ENCODE data around the gene GRM5.
"Not testable (repeated sequence)": the region's sequence is repeated elsewhere in the genome, so short reads cannot be mapped to it uniquely, and the experiment has no call there.

The GRM5 gene

GRCh38 chr11:88901436-88901835 lies 164.3 kb downstream of the GRM5 start:
- not testable (repeated sequence) for H3K4me3 ChIP-seq (ENCODE audit: low read depth in 1 of 2, low read length in 2 of 2); H3K9me3 ChIP-seq (ENCODE audit: control insufficient read depth in 1 of 2, low read length in 2 of 2); H3K36me3 ChIP-seq (ENCODE audit: control insufficient read depth in 1 of 2, insufficient read depth in 2 of 2, low read length in 2 of 2); H3K9ac ChIP-seq (ENCODE audit: low read depth in 1 of 2, low read length in 2 of 2); H3K27me3 ChIP-seq (ENCODE audit: control insufficient read depth in 1 of 2, insufficient read depth in 2 of 2, low read length in 2 of 2); H3K27ac ChIP-seq (ENCODE audit: low read depth, low read length); H3K4me1 ChIP-seq (ENCODE audit: control insufficient read depth in 1 of 2, insufficient read depth in 2 of 2, low read length in 2 of 2)

- peaks cover 3 to 15% of the 10 kb centered on the region in 2 donors for H3K9me3 ChIP-seq (ENCODE audit: control insufficient read depth in 1 of 2, low read length in 2 of 2)
- H3K4me3 ChIP-seq (ENCODE audit: low read depth in 1 of 2, low read length in 2 of 2); H3K27ac ChIP-seq (ENCODE audit: low read depth, low read length): not testable (repeated sequence)
These were observed 176.9 kb downstream of the GRM5 start for GRCh38 chr11:88888855-88889254.

GRCh38 chr11:88886796-88887195 lies 179.0 kb downstream of the GRM5 start:
- no peaks in the 10 kb centered on the region for H3K27me3 ChIP-seq (ENCODE audit: control insufficient read depth in 1 of 2, insufficient read depth in 2 of 2, low read length in 2 of 2)
- no peak overlapping the region for H3K4me3 ChIP-seq (ENCODE audit: low read depth in 1 of 2, low read length in 2 of 2)
- no peaks in the 10 kb centered on the region for H3K36me3 ChIP-seq (ENCODE audit: control insufficient read depth in 1 of 2, insufficient read depth in 2 of 2, low read length in 2 of 2)
- no peak overlapping the region for H3K9ac ChIP-seq (ENCODE audit: low read depth in 1 of 2, low read length in 2 of 2)
- H3K9me3 ChIP-seq (ENCODE audit: control insufficient read depth in 1 of 2, low read length in 2 of 2) = peaks cover 3 to 15% of the 10 kb centered on the region in 2 donors
- no peak overlapping the region for H3K27ac ChIP-seq (ENCODE audit: low read depth, low read length)
- no peaks in the 10 kb centered on the region for H3K4me1 ChIP-seq (ENCODE audit: control insufficient read depth in 1 of 2, insufficient read depth in 2 of 2, low read length in 2 of 2)

More at GRCh38 chr11:88888855-88889254, 176.9 kb downstream of the GRM5 start:
- not testable (repeated sequence) for H3K36me3 ChIP-seq (ENCODE audit: control insufficient read depth in 1 of 2, insufficient read depth in 2 of 2, low read length in 2 of 2); H3K9ac ChIP-seq (ENCODE audit: low read depth in 1 of 2, low read length in 2 of 2); H3K4me1 ChIP-seq (ENCODE audit: control insufficient read depth in 1 of 2, insufficient read depth in 2 of 2, low read length in 2 of 2); H3K27me3 ChIP-seq (ENCODE audit: control insufficient read depth in 1 of 2, insufficient read depth in 2 of 2, low read length in 2 of 2)

- not testable (repeated sequence) for H3K9ac ChIP-seq (ENCODE audit: low read depth in 1 of 2, low read length in 2 of 2); H3K36me3 ChIP-seq (ENCODE audit: control insufficient read depth in 1 of 2, insufficient read depth in 2 of 2, low read length in 2 of 2); H3K27me3 ChIP-seq (ENCODE audit: control insufficient read depth in 1 of 2, insufficient read depth in 2 of 2, low read length in 2 of 2); H3K4me1 ChIP-seq (ENCODE audit: control insufficient read depth in 1 of 2, insufficient read depth in 2 of 2, low read length in 2 of 2); H3K27ac ChIP-seq (ENCODE audit: low read depth, low read length); H3K4me3 ChIP-seq (ENCODE audit: low read depth in 1 of 2, low read length in 2 of 2)
- peaks cover 3 to 15% of the 10 kb centered on the region in 2 donors for H3K9me3 ChIP-seq (ENCODE audit: control insufficient read depth in 1 of 2, low read length in 2 of 2)
These were observed 183.0 kb downstream of the GRM5 start for GRCh38 chr11:88882800-88883199.

GRCh38 chr11:88861618-88862017 lies 204.2 kb downstream of the GRM5 start:
- no peak overlapping the region for H3K9ac ChIP-seq (ENCODE audit: low read depth in 1 of 2, low read length in 2 of 2)
- no peaks in the 10 kb centered on the region for H3K27me3 ChIP-seq (ENCODE audit: control insufficient read depth in 1 of 2, insufficient read depth in 2 of 2, low read length in 2 of 2)
- H3K36me3 ChIP-seq (ENCODE audit: control insufficient read depth in 1 of 2, insufficient read depth in 2 of 2, low read length in 2 of 2) = no peaks in the 10 kb centered on the region
- no peak overlapping the region for H3K27ac ChIP-seq (ENCODE audit: low read depth, low read length)
- no peaks in the 10 kb centered on the region for H3K9me3 ChIP-seq (ENCODE audit: control insufficient read depth in 1 of 2, low read length in 2 of 2)
- no peaks in the 10 kb centered on the region for H3K4me1 ChIP-seq (ENCODE audit: control insufficient read depth in 1 of 2, insufficient read depth in 2 of 2, low read length in 2 of 2)
- H3K4me3 ChIP-seq (ENCODE audit: low read depth in 1 of 2, low read length in 2 of 2) = no peak overlapping the region

GRCh38 chr11:88860431-88860830 lies 205.4 kb downstream of the GRM5 start:
- H3K27me3 ChIP-seq (ENCODE audit: control insufficient read depth in 1 of 2, insufficient read depth in 2 of 2, low read length in 2 of 2); H3K36me3 ChIP-seq (ENCODE audit: control insufficient read depth in 1 of 2, insufficient read depth in 2 of 2, low read length in 2 of 2); H3K9ac ChIP-seq (ENCODE audit: low read depth in 1 of 2, low read length in 2 of 2); H3K4me3 ChIP-seq (ENCODE audit: low read depth in 1 of 2, low read length in 2 of 2); H3K4me1 ChIP-seq (ENCODE audit: control insufficient read depth in 1 of 2, insufficient read depth in 2 of 2, low read length in 2 of 2); H3K9me3 ChIP-seq (ENCODE audit: control insufficient read depth in 1 of 2, low read length in 2 of 2); H3K27ac ChIP-seq (ENCODE audit: low read depth, low read length): not testable (repeated sequence)

- H3K9me3 ChIP-seq (ENCODE audit: control insufficient read depth in 1 of 2, low read length in 2 of 2) = not testable (repeated sequence)
These were observed 211.8 kb downstream of the GRM5 start for GRCh38 chr11:88853963-88854362.

GRCh38 chr11:88851547-88851946 lies 214.2 kb downstream of the GRM5 start:
- not testable (repeated sequence) for H3K27ac ChIP-seq (ENCODE audit: low read depth, low read length); H3K4me1 ChIP-seq (ENCODE audit: control insufficient read depth in 1 of 2, insufficient read depth in 2 of 2, low read length in 2 of 2); H3K36me3 ChIP-seq (ENCODE audit: control insufficient read depth in 1 of 2, insufficient read depth in 2 of 2, low read length in 2 of 2); H3K9me3 ChIP-seq (ENCODE audit: control insufficient read depth in 1 of 2, low read length in 2 of 2); H3K27me3 ChIP-seq (ENCODE audit: control insufficient read depth in 1 of 2, insufficient read depth in 2 of 2, low read length in 2 of 2); H3K4me3 ChIP-seq (ENCODE audit: low read depth in 1 of 2, low read length in 2 of 2); H3K9ac ChIP-seq (ENCODE audit: low read depth in 1 of 2, low read length in 2 of 2)

More at GRCh38 chr11:88853963-88854362, 211.8 kb downstream of the GRM5 start:
- not testable (repeated sequence) for H3K4me1 ChIP-seq (ENCODE audit: control insufficient read depth in 1 of 2, insufficient read depth in 2 of 2, low read length in 2 of 2); H3K9ac ChIP-seq (ENCODE audit: low read depth in 1 of 2, low read length in 2 of 2); H3K4me3 ChIP-seq (ENCODE audit: low read depth in 1 of 2, low read length in 2 of 2); H3K36me3 ChIP-seq (ENCODE audit: control insufficient read depth in 1 of 2, insufficient read depth in 2 of 2, low read length in 2 of 2); H3K27ac ChIP-seq (ENCODE audit: low read depth, low read length); H3K27me3 ChIP-seq (ENCODE audit: control insufficient read depth in 1 of 2, insufficient read depth in 2 of 2, low read length in 2 of 2)

- not testable (repeated sequence) for H3K36me3 ChIP-seq (ENCODE audit: control insufficient read depth in 1 of 2, insufficient read depth in 2 of 2, low read length in 2 of 2); H3K4me3 ChIP-seq (ENCODE audit: low read depth in 1 of 2, low read length in 2 of 2); H3K27ac ChIP-seq (ENCODE audit: low read depth, low read length); H3K9ac ChIP-seq (ENCODE audit: low read depth in 1 of 2, low read length in 2 of 2); H3K9me3 ChIP-seq (ENCODE audit: control insufficient read depth in 1 of 2, low read length in 2 of 2); H3K27me3 ChIP-seq (ENCODE audit: control insufficient read depth in 1 of 2, insufficient read depth in 2 of 2, low read length in 2 of 2); H3K4me1 ChIP-seq (ENCODE audit: control insufficient read depth in 1 of 2, insufficient read depth in 2 of 2, low read length in 2 of 2)
These were observed 216.0 kb downstream of the GRM5 start for GRCh38 chr11:88849773-88850172.

GRCh38 chr11:88849368-88849767 lies 216.4 kb downstream of the GRM5 start:
- Histone ChIP-seq H3K9ac (ENCODE audit: low read depth in 1 of 2, low read length in 2 of 2) (no peak overlapping the region), H3K27me3 (ENCODE audit: control insufficient read depth in 1 of 2, insufficient read depth in 2 of 2, low read length in 2 of 2) (no peaks in the 10 kb centered on the region), H3K9me3 (ENCODE audit: control insufficient read depth in 1 of 2, low read length in 2 of 2) (no peaks in the 10 kb centered on the region), H3K36me3 (ENCODE audit: control insufficient read depth in 1 of 2, insufficient read depth in 2 of 2, low read length in 2 of 2) (no peaks in the 10 kb centered on the region), H3K4me1 (ENCODE audit: control insufficient read depth in 1 of 2, insufficient read depth in 2 of 2, low read length in 2 of 2) (no peaks in the 10 kb centered on the region), H3K27ac (ENCODE audit: low read depth, low read length) (no peak overlapping the region), H3K4me3 (ENCODE audit: low read depth in 1 of 2, low read length in 2 of 2) (no peak overlapping the region)

- H3K9ac ChIP-seq (ENCODE audit: low read depth in 1 of 2, low read length in 2 of 2); H3K27ac ChIP-seq (ENCODE audit: low read depth, low read length); H3K9me3 ChIP-seq (ENCODE audit: control insufficient read depth in 1 of 2, low read length in 2 of 2): not testable (repeated sequence)
These were observed 219.5 kb downstream of the GRM5 start for GRCh38 chr11:88846266-88846665.

More at GRCh38 chr11:88846266-88846665, 219.5 kb downstream of the GRM5 start:
- not testable (repeated sequence) for H3K4me1 ChIP-seq (ENCODE audit: control insufficient read depth in 1 of 2, insufficient read depth in 2 of 2, low read length in 2 of 2); H3K36me3 ChIP-seq (ENCODE audit: control insufficient read depth in 1 of 2, insufficient read depth in 2 of 2, low read length in 2 of 2); H3K27me3 ChIP-seq (ENCODE audit: control insufficient read depth in 1 of 2, insufficient read depth in 2 of 2, low read length in 2 of 2); H3K4me3 ChIP-seq (ENCODE audit: low read depth in 1 of 2, low read length in 2 of 2)

Data from duodenal mucosa (tissue), 2 donors.